ENCODE data around the gene PLXNB2. TPM values are rescaled to one million over a fixed set of nuclear protein-coding genes. Genes with fewer than 3 reads are reported as not detected.

The PLXNB2 gene
- total RNA-seq, 1 experiment from 2014 or later: 59.5 TPM

DNA sequence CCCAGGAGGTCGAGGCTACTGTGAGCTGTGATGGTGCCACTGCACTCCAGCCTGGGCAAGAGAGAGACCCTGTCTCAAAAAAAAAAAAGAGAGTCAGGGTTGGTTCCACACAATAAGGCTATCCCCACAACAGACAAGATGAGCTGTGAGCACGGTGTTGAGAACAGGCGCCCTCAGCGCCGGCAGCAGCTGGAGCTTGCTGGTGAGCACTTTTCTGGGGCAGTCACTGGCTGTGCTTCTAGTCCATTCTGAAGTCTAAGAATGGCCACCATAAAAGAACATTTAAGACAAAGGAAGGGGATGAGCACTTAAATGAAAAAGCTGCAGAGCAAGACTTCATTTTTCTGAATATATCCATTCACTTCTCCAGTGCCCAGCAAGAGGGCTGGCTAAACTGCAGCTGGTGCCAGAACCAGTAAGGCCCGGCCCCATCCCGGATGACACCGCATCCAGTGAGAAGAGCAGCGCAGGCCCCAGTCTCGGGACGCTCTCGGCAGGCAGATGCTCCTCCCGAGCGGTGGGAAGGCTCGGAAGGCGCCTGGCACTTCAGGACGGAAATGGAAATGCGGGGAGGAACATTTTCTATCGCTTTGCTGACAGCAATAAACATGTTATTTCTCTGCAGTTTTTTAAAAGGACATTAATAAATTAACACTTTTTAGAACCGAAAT lies 74.8 kb downstream of the PLXNB2 start:
- DNase-seq (ENCODE audit: low read depth): no peak

DNA sequence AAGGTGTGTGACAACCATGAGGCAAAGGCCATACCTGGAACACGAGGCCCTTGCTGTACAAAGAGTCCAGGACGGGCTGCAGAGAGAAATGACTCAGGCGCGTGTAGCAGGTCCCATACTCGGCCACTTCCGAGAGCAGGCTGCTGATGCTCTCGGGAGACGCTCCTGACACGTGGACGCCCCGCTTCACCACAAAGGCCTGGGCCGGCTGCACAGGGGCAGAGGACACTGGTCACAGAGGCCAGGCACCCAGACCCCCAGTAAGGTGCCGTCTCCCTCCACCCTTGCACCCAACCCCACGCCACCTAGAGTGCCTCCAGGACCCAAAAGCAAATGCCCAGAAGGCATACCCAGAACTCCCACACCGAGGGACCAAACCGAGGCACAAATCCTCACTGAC lies 78.1 kb downstream of the PLXNB2 start:
- no peak for DNase-seq (ENCODE audit: low read depth)

- DNase-seq (ENCODE audit: low read depth): no peak
Measured at GRCh38 chr22:50228366-50228765, 79.1 kb downstream of the PLXNB2 start.

DNA sequence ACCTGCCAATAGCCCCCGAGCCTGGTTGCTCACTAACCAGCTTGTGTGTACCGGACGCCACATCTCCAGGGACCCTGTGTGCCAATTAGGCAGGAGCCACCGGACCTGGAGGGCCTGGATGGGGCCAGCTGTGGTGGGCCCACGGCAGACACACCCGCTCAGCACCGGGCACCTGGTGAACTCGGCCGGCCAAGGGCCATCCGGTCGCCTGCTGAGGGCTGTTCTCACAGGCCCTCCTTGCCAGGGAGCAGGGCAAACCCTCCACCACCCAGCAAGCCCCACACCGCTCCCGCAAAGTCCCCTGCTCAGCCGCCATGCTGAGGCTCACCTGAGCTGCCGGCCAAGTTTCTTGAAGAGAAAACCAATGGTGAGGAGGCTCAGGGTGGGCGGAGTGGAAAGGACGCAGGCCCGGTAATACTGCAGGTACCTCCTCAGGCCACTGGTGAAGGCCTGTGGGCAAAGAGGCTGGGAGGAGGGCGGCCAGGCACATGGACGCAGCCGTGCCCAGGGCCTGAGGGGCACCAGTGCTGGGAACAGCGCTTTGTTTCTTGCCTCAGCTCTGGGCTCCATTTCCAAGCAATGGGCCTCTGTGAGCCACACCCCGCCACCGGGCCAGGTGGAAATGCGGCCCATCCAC lies 79.7 kb downstream of the PLXNB2 start:
- DNase-seq (ENCODE audit: low read depth): no peak

DNA sequence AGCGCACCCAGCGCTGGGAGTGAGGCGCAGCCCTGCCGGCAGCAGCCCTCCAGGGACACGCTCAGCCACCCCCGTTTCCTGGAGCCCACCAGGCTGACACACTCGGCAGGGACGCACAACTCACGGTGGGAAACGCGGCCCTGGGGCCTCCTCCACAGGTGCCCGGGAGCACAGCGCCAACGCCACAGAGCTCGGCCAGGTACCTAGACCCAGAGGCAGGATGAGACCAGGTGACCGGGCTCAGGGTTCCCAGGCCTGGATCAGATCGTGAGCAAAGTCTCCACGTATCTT lies 80.6 kb downstream of the PLXNB2 start:
- no peak for DNase-seq (ENCODE audit: low read depth)

DNA sequence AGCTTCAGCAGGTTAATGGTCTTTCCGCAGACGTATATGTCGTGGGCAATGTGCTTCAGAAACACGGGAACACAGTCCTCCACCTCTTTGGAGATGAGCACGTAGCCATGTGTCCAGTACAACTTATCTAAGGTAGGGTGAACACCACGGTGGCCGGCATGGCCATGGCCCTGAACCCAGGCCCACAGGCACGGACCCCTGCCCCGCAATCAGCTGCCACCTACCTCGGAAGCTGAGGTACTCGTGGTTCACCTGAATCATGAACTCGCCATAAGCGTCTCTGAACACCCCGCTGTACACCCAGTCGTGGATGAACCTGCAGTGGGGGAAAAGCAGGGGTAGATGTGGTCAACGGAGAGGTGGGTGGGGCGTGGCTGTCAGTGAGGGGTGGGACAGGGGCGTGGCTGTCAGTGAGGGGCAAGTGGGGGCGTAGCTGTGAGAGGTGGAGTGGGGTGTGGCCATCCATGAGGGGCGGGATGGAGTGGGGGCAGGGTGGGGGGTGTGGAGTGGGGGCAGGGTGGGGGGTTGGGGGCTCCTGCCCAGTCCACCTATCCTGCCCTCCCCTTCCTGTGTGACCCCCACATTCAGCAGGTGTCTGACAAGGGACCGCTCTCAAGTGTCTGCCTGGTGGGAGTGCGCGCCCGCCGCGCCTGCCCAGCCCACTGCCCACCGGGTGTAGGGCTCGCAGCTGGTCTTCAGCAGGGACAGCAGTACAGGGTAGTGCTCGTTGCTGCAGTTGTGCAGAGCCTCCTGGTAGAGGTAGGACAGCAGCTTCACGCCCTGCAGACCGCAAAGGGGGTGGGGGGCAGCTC lies 81.2 kb downstream of the PLXNB2 start:
- DNase-seq (ENCODE audit: low read depth): no peak

DNA sequence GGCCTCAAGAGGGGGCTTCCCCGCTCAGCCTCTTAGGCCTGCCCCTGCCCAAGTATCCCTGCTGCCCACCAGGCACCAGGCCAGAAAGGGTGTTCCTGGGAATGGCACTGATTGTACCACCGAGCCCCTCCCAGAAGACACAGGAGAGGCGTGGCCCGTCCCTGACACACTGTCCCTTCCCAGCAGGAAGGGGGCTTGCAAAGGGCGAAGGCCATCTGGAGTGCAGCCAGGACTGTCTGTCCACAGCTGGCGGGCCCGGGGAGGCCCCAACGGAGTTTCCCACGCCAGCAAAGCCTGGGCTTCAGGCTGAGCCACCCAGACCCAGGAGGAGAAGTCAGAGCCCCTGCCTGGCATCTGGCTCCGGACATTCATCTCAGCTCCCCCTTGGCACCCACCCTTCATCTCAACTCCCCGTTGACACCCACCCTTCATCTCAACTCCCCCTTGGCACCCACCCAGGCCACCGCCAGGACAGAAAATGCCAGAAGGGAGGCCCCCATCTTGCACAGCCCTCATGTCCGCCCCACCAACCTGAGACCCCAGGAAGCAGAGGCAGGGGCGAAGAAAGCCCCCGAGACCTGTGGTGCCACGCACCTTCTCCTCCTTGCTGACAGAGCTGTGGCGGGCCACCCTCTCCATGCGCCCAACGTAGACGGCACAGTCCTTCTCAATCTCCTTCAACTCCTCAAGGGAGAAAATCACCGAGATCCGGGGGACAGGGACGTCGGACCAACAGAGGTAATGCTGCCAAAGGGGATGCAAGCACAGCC lies 82.1 kb downstream of the PLXNB2 start:
- no peak for DNase-seq (ENCODE audit: low read depth)

Other genes with a start within 250 kb of the PLXNB2 start
- gene TTLL8, start 249.3 kb downstream of the PLXNB2 start, total RNA-seq (2014; rRNA removed; shearing (Covaris generic)): not detected in 2 replicates
- gene MLC1, start 222.2 kb downstream of the PLXNB2 start, total RNA-seq (2014; rRNA removed; shearing (Covaris generic)): 0.52 TPM in 1 of 2 replicates, not detected in the other
- gene MOV10L1, start 217.6 kb downstream of the PLXNB2 start, total RNA-seq (2014; rRNA removed; shearing (Covaris generic)): 0.71 and 1.8 TPM in 2 replicates
- gene PANX2, start 136.9 kb downstream of the PLXNB2 start, total RNA-seq (2014; rRNA removed; shearing (Covaris generic)): 0.54 and 3.3 TPM in 2 replicates
- gene TRABD, start 121.7 kb downstream of the PLXNB2 start, total RNA-seq (2014; rRNA removed; shearing (Covaris generic)): 9.7 and 15.1 TPM in 2 replicates
- 12.0 and 21.4 TPM in 2 replicates for gene SELENOO, start 106.6 kb downstream of the PLXNB2 start, total RNA-seq (2014; rRNA removed; shearing (Covaris generic))
- 1.7 and 12.5 TPM in 2 replicates for gene TUBGCP6, start 62.6 kb downstream of the PLXNB2 start, total RNA-seq (2014; rRNA removed; shearing (Covaris generic))
- 5.4 and 12.3 TPM in 2 replicates for gene HDAC10, start 56.4 kb downstream of the PLXNB2 start, total RNA-seq (2014; rRNA removed; shearing (Covaris generic))
- 10.1 and 16.9 TPM in 2 replicates for gene MAPK12, start 46.0 kb downstream of the PLXNB2 start, total RNA-seq (2014; rRNA removed; shearing (Covaris generic))
- gene MAPK11, start 37.3 kb downstream of the PLXNB2 start, total RNA-seq (2014; rRNA removed; shearing (Covaris generic)): 1.7 and 1.9 TPM in 2 replicates
- 0.20 and 0.71 TPM in 2 replicates for gene DENND6B, start 19.4 kb upstream of the PLXNB2 start, total RNA-seq (2014; rRNA removed; shearing (Covaris generic))
- gene PPP6R2, start 35.7 kb upstream of the PLXNB2 start, total RNA-seq (2014; rRNA removed; shearing (Covaris generic)): 18.9 and 31.4 TPM in 2 replicates
- 19.6 and 43.6 TPM in 2 replicates for gene SBF1, start 167.4 kb upstream of the PLXNB2 start, total RNA-seq (2014; rRNA removed; shearing (Covaris generic))
- 0.15 TPM in 1 of 2 replicates, not detected in the other for gene ADM2, start 173.9 kb upstream of the PLXNB2 start, total RNA-seq (2014; rRNA removed; shearing (Covaris generic))
- gene MIOX, start 179.2 kb upstream of the PLXNB2 start, total RNA-seq (2014; rRNA removed; shearing (Covaris generic)): not detected in 2 replicates
- gene LMF2, start 200.1 kb upstream of the PLXNB2 start, total RNA-seq (2014; rRNA removed; shearing (Covaris generic)): 31.2 and 59.8 TPM in 2 replicates
- gene NCAPH2, start 200.6 kb upstream of the PLXNB2 start, total RNA-seq (2014; rRNA removed; shearing (Covaris generic)): 46.8 and 50.9 TPM in 2 replicates
- gene SCO2, start 218.0 kb upstream of the PLXNB2 start, total RNA-seq (2014; rRNA removed; shearing (Covaris generic)): 1.6 TPM in 1 of 2 replicates, not detected in the other
- gene TYMP, start 222.4 kb upstream of the PLXNB2 start, total RNA-seq (2014; rRNA removed; shearing (Covaris generic)): 12.6 and 23.7 TPM in 2 replicates
- 0.02 and 0.37 TPM in 2 replicates for gene KLHDC7B, start 238.3 kb upstream of the PLXNB2 start, total RNA-seq (2014; rRNA removed; shearing (Covaris generic))